ENCODE data around the gene ZBP1.

DNA sequence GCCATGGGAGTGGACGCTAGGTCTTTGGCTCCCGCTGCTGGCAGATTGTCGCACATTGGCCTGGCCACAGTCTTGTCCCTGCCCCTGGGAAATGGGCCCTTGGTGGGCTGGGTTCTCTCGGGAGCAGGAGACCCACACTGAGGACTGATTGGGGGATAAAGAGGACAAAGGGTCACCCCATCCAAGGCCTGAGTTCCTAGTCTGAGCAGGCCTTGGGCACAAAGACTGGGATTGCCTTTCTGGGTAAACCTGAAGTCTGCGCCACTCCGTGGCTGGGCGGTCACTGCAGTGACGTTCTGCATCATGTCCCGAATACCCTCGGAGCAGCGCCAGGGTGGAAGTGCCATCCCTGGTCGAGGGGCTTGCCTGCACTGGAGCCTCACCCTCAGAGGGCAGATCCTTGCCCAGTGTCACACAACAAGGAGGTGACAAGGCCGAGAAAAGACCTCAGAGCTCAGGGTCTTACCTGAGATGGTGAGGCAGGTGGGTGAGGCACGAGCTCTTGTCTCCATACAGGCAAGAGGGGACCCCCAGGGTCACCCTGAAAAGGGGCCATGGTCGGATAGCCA lies 36.1 kb upstream of the ZBP1 start:
- no peak for TF ChIP-seq ZNF8 (CRISPR knock-in tag; IDR thresholded peaks at IDR 0.05)
- no peak for TF ChIP-seq ZNF565 (CRISPR knock-in tag; conservative IDR thresholded peaks at IDR 0.05; ENCODE audit: low read depth)
- TF ChIP-seq GLIS3 (CRISPR knock-in tag; IDR thresholded peaks at IDR 0.05), result no peak

Measured in SK-N-SH treated with all-trans-retinoic acid at 6 μM for 48 hours (cell line).